WI38 (cell line): ENCODE results near the gene NOS1AP.

Experiments used
- H3K4me3 ChIP-seq: 2 replicates; pipeline ENCODE4 v1.5.1; 2011; ENCODE audit warnings: low read depth, mild to moderate bottlenecking, control low read depth, low read length
- TF ChIP-seq, protein P1 (sequence below): IDR thresholded peaks from 2 replicates; pipeline ENCODE4 v1.5.1; 2012; ENCODE audit warnings: low read depth, mild to moderate bottlenecking, control low read depth, low read length

NOS1AP gene

DNA sequence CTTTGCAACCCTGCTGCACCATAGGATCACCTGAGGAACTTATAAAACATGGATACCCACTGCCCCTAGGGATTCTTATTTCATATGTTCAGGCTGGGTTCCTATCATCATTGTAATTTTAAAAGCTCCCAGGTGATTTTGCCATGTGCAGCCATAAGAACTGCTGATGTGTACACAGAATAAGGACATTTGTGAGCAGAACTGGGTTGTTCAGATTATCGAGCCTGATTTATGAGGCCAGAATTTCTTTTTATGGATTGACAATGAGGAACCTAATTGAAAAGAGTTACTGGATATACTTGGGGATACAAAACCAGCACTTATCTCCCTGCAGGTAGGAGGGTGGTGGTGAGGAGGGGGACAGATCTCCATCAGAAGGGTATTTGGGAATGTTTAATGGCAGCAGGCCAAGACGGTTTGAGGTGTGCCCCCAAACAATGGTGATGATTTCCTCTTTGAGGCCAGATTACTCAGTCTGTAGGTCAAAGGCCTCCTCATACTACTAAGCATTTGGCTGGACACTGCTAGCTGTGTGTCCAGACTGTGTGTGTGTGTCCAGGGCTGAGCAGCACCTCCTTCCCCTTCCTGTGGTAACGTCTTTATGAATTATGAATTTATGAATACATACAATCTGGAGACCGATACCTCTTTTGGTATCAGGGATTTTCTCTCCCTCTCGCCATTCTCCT is 18.9 kb downstream of the NOS1AP start:
- TF ChIP-seq, protein P1, sequence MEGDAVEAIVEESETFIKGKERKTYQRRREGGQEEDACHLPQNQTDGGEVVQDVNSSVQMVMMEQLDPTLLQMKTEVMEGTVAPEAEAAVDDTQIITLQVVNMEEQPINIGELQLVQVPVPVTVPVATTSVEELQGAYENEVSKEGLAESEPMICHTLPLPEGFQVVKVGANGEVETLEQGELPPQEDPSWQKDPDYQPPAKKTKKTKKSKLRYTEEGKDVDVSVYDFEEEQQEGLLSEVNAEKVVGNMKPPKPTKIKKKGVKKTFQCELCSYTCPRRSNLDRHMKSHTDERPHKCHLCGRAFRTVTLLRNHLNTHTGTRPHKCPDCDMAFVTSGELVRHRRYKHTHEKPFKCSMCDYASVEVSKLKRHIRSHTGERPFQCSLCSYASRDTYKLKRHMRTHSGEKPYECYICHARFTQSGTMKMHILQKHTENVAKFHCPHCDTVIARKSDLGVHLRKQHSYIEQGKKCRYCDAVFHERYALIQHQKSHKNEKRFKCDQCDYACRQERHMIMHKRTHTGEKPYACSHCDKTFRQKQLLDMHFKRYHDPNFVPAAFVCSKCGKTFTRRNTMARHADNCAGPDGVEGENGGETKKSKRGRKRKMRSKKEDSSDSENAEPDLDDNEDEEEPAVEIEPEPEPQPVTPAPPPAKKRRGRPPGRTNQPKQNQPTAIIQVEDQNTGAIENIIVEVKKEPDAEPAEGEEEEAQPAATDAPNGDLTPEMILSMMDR: no peak
- no peak overlapping the region for H3K4me3 ChIP-seq

GRCh38 chr1:162089748-162090147 is 20.3 kb downstream of the NOS1AP start:
- H3K4me3 ChIP-seq: no peak overlapping the region
- TF ChIP-seq, protein P1: no peak

DNA sequence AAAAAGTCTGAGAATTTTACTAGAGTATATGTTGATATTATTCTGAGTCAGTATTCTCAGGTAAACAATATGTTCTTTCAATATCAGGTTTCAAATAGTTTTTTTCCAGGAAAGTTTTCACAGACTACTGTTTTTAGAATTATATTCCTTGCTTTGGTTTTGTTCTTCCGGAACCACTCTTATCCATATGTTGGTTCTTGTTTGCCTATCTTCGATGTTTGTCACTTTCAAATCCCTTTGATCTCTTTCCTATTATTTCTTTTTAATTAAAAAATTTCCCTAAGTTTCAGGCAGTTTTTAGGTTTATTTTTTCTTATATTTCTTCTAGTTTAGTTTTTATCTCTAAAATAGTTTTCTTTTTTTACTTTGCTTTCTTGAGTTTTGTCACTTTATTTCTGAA is 20.9 kb downstream of the NOS1AP start:
- H3K4me3 ChIP-seq: no peak overlapping the region
- TF ChIP-seq, protein P1: no peak

DNA sequence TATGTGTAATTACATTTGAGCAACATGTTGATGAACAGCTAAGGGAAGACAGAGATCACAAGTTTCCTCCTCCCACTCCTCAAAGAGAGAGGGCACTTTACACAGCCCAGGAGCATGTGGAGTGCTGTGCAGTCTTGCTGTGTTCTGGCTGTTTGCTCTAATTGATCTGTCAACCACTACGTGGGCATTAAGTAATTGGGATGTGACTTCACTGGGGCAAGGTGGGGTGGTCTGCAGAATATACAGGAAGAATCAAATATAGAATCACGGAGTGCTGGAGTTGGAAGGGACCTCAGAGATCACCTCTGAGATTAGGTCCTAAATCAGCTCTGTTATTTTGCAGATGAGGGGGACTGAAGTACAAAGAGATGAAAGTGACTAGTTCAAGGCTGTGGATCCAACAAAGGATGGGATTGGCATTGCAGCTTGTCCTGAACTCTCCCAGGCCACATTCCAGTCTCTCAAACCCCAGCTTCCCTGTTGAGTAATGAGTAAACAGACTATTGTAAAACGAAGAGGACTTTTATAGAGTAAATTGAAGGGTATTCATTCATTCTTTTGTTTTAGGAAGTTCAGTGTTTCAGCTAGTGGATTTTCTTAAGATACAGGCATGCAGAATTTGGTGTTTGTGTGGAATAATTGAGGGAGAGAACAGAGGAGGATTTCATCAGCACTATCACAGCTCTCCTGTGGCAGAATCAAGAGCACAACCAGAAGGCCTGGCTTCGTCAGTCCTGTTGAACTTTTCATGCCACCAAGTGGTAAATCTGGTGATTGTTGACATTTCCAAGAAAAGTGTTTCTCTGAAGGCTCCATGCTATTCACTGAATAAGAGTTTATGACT is 22.4 kb downstream of the NOS1AP start:
- no peak overlapping the region for H3K4me3 ChIP-seq

GRCh38 chr1:162093095-162093494 is 23.6 kb downstream of the NOS1AP start:
- H3K4me3 ChIP-seq: no peak overlapping the region
- TF ChIP-seq, protein P1: no peak

More for the DNA sequence above, 22.4 kb downstream of the NOS1AP start:
- TF ChIP-seq, protein P1: no peak

DNA sequence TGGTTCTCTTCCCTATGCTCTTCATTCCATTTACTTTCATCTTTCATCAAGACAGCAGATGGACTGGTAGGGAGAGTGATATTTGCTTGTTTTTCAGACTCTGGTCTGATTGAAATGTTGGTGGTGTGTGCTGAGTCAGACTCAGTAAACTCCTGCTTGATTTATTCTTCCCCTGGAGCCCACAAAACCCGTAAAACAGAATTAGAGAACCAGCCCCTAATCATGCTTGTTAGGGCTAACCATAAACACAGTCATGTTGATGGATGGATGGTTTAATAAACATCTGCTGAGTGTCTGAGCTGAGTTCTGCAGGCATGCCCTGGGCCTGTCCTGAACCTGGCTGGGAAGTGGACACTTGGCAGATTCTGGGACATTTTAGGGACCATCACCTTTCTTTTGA is 24.8 kb downstream of the NOS1AP start:
- no peak overlapping the region for H3K4me3 ChIP-seq
- TF ChIP-seq, protein P1: no peak

GRCh38 chr1:162094723-162095122 is 25.2 kb downstream of the NOS1AP start:
- TF ChIP-seq, protein P1: no peak
- no peak overlapping the region for H3K4me3 ChIP-seq
